GM12878 (cell line): ENCODE results near the gene ZDHHC1. TPM values are rescaled to one million over a fixed set of nuclear protein-coding genes. Genes with fewer than 3 reads are reported as not detected.

Experiments
- ATAC-seq: fragments of 200-7000 bp; cut with Tn5 transposase; 3 replicates; pipeline ENCODE4 v1.9.1; 2020; ENCODE audit warnings: mild to moderate bottlenecking, moderate library complexity
- BruUV-seq: library from RNA; stranded (reverse); fragments of 400-500 nt; replicated peaks from 2 replicates; lab custom pipeline; 2021; lab: Mats Ljungman, UMichigan
- CTCF ChIA-PET: fragments of 300-600 bp; sonication (Branson Sonifier 250); formaldehyde crosslinking; extraction: SDS; loops from one replicate; lab custom pipeline; 2021; ENCODE audit warnings: inconsistent platforms; lab: Yijun Ruan, JAX
- POLR2A ChIA-PET: fragments of 350-600 bp; formaldehyde crosslinking; extraction: SDS; loops from one replicate; lab custom pipeline; 2021; ENCODE audit warnings: inconsistent platforms; lab: Charles Lee
- RAD21 ChIA-PET: fragments of 300-600 bp; sonication (Branson Sonifier 250); formaldehyde crosslinking; loops from one replicate; lab custom pipeline; 2023; ENCODE audit warnings: antibody characterized with exemption; ENCODE audit not compliant: unreplicated experiment; lab: Charles Lee
- SMC1A ChIA-PET: fragments of 300-600 bp; sonication (Branson Sonifier 250); formaldehyde crosslinking; loops from one replicate; lab custom pipeline; 2023; ENCODE audit not compliant: unreplicated experiment, uncharacterized antibody; lab: Charles Lee
- DNase-seq: peaks from one replicate; pipeline ENCODE4 v3.0.0-alpha.2; 2011; ENCODE audit warnings: low read depth, low spot score
- FAIRE-seq: peaks from 3 replicates; lab custom pipeline; 2011; peaks lifted over from hg19 to GRCh38; lab: Jason Lieb, UNC
- H2AFZ ChIP-seq: 2 replicates; pipeline ENCODE4 v1.6.0; 2011; ENCODE audit warnings: low read depth, low read length, control low read depth; ENCODE audit not compliant: control insufficient read depth
- H3K27ac ChIP-seq: 2 replicates; pipeline ENCODE4 v1.5.1; 2011; ENCODE audit warnings: control low read depth; ENCODE audit not compliant: control insufficient read depth, insufficient read depth
- H3K27me3 ChIP-seq, 2 experiments: replicated peaks in 1 of 2; 2 replicates each; pipeline versions ENCODE4 v1.6.0 to v1.6.1; 2011; ENCODE audit warnings: low read length in 1 of 2; ENCODE audit not compliant: control insufficient read depth in 2 of 2, insufficient read depth in 2 of 2
- H3K36me3 ChIP-seq, 2 experiments: 2 replicates each; pipeline ENCODE4 v1.5.1; 2011; ENCODE audit warnings: low read length in 1 of 2; ENCODE audit not compliant: control insufficient read depth in 2 of 2, insufficient read depth in 2 of 2
- H3K4me1 ChIP-seq: 2 replicates; pipeline ENCODE4 v1.6.1; 2011; ENCODE audit warnings: mild to moderate bottlenecking, low read length, moderate library complexity, mixed read lengths; ENCODE audit not compliant: control insufficient read depth, insufficient read depth
- H3K4me2 ChIP-seq: 2 replicates; pipeline ENCODE4 v1.6.0; 2011; ENCODE audit warnings: control low read depth; ENCODE audit not compliant: control insufficient read depth, insufficient read depth
- H3K4me3 ChIP-seq: fragments of 200-600 bp; sonication (generic); 2 replicates; pipeline ENCODE4 v1.5.1; 2016
- H3K79me2 ChIP-seq: 2 replicates; pipeline ENCODE4 v1.6.0; 2011; ENCODE audit warnings: low read length; ENCODE audit not compliant: control insufficient read depth, insufficient read depth
- H3K9ac ChIP-seq: 2 replicates; pipeline ENCODE4 v1.8.0; 2011; ENCODE audit warnings: low read length, control low read depth, mixed read lengths; ENCODE audit not compliant: control insufficient read depth, insufficient read depth
- H3K9me3 ChIP-seq: replicated peaks from 3 replicates; pipeline ENCODE4 v1.5.1; 2011; ENCODE audit warnings: mild to moderate bottlenecking, low read length; ENCODE audit not compliant: control insufficient read depth, insufficient read depth
- H4K20me1 ChIP-seq: 2 replicates; pipeline ENCODE4 v1.6.0; 2011; ENCODE audit not compliant: control insufficient read depth, insufficient read depth
- CEBPB ChIP-seq, 2 experiments: fragments of 150-350 bp in 1 of 2; IDR thresholded peaks; 2 replicates each; pipeline ENCODE4 v1.6.1; 2012 to 2014; ENCODE audit warnings: low read depth in 2 of 2, low read length in 2 of 2, borderline replicate concordance in 1 of 2, inconsistent platforms in 1 of 2
- HSF1 ChIP-seq: fragments of 150-350 bp; IDR thresholded peaks from 2 replicates; pipeline ENCODE4 v1.6.1; 2014; ENCODE audit warnings: mild to moderate bottlenecking, low read depth, low read length
- MTA3 ChIP-seq: IDR thresholded peaks from 2 replicates; pipeline ENCODE4 v1.6.1; 2012; ENCODE audit warnings: low read length, inconsistent platforms, borderline replicate concordance
- MXI1 ChIP-seq: fragments of 150-350 bp; IDR thresholded peaks from 2 replicates; pipeline ENCODE4 v1.6.1; 2011; ENCODE audit warnings: low read depth, mild to moderate bottlenecking, inconsistent platforms, low read length, improper control_type of control experiment
- NBN ChIP-seq: fragments of 450-650 bp; IDR thresholded peaks from 2 replicates; pipeline ENCODE4 v1.6.1; 2016
- NR2F1 ChIP-seq: fragments of 450-650 bp; conservative IDR thresholded peaks from 2 replicates; pipeline ENCODE4 v1.6.1; 2017; ENCODE audit warnings: mild to moderate bottlenecking
- POLR2AphosphoS2 ChIP-seq: IDR thresholded peaks from 2 replicates; pipeline ENCODE4 v1.6.1; 2011; ENCODE audit warnings: low read depth, mild to moderate bottlenecking, low read length, improper control_type of control experiment, moderate library complexity
- RELB ChIP-seq: fragments of 450-650 bp; IDR thresholded peaks from 2 replicates; pipeline ENCODE4 v1.6.1; 2017; ENCODE audit warnings: low read depth, mild to moderate bottlenecking, moderate library complexity
- SMAD1 ChIP-seq: fragments of 450-650 bp; IDR thresholded peaks from 2 replicates; pipeline ENCODE4 v1.6.1; 2018; ENCODE audit warnings: mild to moderate bottlenecking, low read depth; ENCODE audit not compliant: partially characterized antibody
- YY1 ChIP-seq: IDR thresholded peaks from 2 replicates; pipeline ENCODE4 v1.6.1; 2011; ENCODE audit warnings: low read depth, mild to moderate bottlenecking, low read length
- ZNF274 ChIP-seq: IDR thresholded peaks from one replicate; pipeline ENCODE4 v1.8.0; 2011; ENCODE audit not compliant: insufficient read length, insufficient read depth
- WGBS: methylation state at CpG from one replicate; pipeline ENCODE4 v1.1.6; 2016; ENCODE audit warnings: low lambda C conversion rate; ENCODE audit not compliant: insufficient replicate concordance, insufficient coverage; ENCODE audit errors: missing lambda C conversion rate; 5-methylcytosine and 5-hydroxymethylcytosine counted together
- in situ Hi-C: fragments of 300-500 bp; cut with MboI; formaldehyde crosslinking; loops from 9 replicates; pipeline ENCODE4 v1.14.3; 2018; ENCODE audit warnings: mixed read lengths
- intact Hi-C: fragments of 100-400 bp; cut with micrococcal nuclease; formaldehyde crosslinking; loops from one replicate; pipeline ENCODE4 v1.14.2; 2022; ENCODE audit not compliant: unreplicated experiment
- polyA plus RNA-seq, 11 experiments: library from polyadenylated mRNA; depleted of rRNA in 4 of 11; unstranded in 6 of 11; stranded (reverse) in 5 of 11; fragments of >200 nt; fragmentation: Nextera tagmentation in 4 of 11; fragmentation: Illumina TruSeq in 1 of 11; extraction: Ambion mirVana in 4 of 11; extraction: Trizol in 1 of 11; gene quantifications; 1 replicate in 1 of 11; 2 replicates in 10 of 11; pipeline versions ENCODE4 v1.2.1 to v1.2.3, GENCODE V29; 2011 to 2016; ENCODE audit warnings: inconsistent platforms in 2 of 11, missing spikeins in 2 of 11, low read depth in 1 of 11
- total RNA-seq, 4 experiments: library from RNA; depleted of rRNA in 3 of 4; stranded (reverse); fragments of >200 nt in 3 of 4; fragmentation: Illumina TruSeq in 1 of 4; extraction: Trizol in 1 of 4; gene quantifications; 2 replicates each; pipeline versions ENCODE4 v1.2.1 to v1.2.3, GENCODE V29; 2013 to 2021

ZDHHC1 gene
- total and polyA plus RNA-seq, 10 of the 15 experiments (the other 5 are each of a cell fraction or from before 2014, with no cell fraction given), result 0.07 to 1.2 (median 0.66) TPM; not detected in 2

GRCh38 chr16:67412294-67412693, 4.0 kb downstream of the ZDHHC1 start:
- DNase-seq, result no peak
- in situ Hi-C loops, result loop anchor here (25.0 kb wide), 1 partner anchor 425 kb away; the partner anchor contains the start of gene CES4A
- ChIA-PET POLR2A (no interaction called here), CTCF (interaction anchor here (0.6 to 3.7 kb wide), 6 partner anchors 16 to 451 kb away, joined by 3 to 13 read pairs (median 3); partner anchors contain the start of gene CES3), RAD21 (interaction anchor here (0.6 to 1.0 kb wide), 3 partner anchors 15 to 152 kb away, joined by 3 read pairs; no protein-coding TSS in a partner anchor), SMC1A (interaction anchor here (0.6 kb wide), 1 partner anchor 575 kb away, joined by 4 read pairs; no protein-coding TSS in a partner anchor)
- intact Hi-C loops, result no loop called here
- Histone ChIP-seq H3K4me3 (no peak overlapping the region), H3K79me2 (no peaks in the 10 kb centered on the region), H3K27me3 (peaks cover 0 to 1% of the 10 kb centered on the region in 2 experiments; a peak in 2 of 4 replicates), H3K4me2 (peak overlapping the region; percentile 37; the same call in 1 of the 2 replicates), H3K9me3 (no peaks in the 10 kb centered on the region), H3K9ac (no peak overlapping the region), H2AFZ (no peak overlapping the region), H3K4me1 (peaks cover 7% of the 10 kb centered on the region; the same call in 1 of the 2 replicates), H3K36me3 (no peaks in the 10 kb centered on the region), H3K27ac (no peak overlapping the region), H4K20me1 (no peaks in the 10 kb centered on the region)
- FAIRE-seq, result peak; percentile 23
- no peak for TF ChIP-seq RELB
- TF ChIP-seq NR2F1, result no peak
- TF ChIP-seq HSF1, result no peak
- TF ChIP-seq POLR2AphosphoS2, result no peak
- TF ChIP-seq MXI1, result no peak
- TF ChIP-seq CEBPB (IDR thresholded peaks at IDR 0.05; ENCODE audit: borderline replicate concordance in 1 of 2, low read depth in 2 of 2, low read length in 2 of 2), result no peak
- no peak for TF ChIP-seq ZNF274
- TF ChIP-seq YY1, result no peak
- no peak for TF ChIP-seq SMAD1
- no peak for TF ChIP-seq MTA3
- no peak for TF ChIP-seq NBN
- BruUV-seq, result no TSS peak
- WGBS, result 3% methylated on average over 2 of the region's 2 CpGs
- no peak for ATAC-seq
